HepG2 (cell line): ENCODE results near the gene TUBA4A. TPM values are rescaled to one million over a fixed set of nuclear protein-coding genes. Genes with fewer than 3 reads are reported as not detected.

Experiments
- GATAD2A ChIP-seq: IDR thresholded peaks from 2 replicates; pipeline ENCODE4 v1.6.1; 2016
- HDAC6 ChIP-seq: fragments of 200-600 bp; sonication (generic); IDR thresholded peaks from 2 replicates; pipeline ENCODE4 v1.7.0; 2017; ENCODE audit warnings: mild to moderate bottlenecking, antibody characterized with exemption, low read length, low read depth
- HOXA5 ChIP-seq: sonication (generic); formaldehyde crosslinking; IDR thresholded peaks from 2 replicates; pipeline ENCODE4 v1.4.0; 2020; ENCODE audit warnings: missing genetic modification reagents
- NFKBIZ ChIP-seq: IDR thresholded peaks from 2 replicates; pipeline ENCODE4 v1.6.1; 2018; ENCODE audit warnings: missing genetic modification reagents, missing compliant biosample characterization
- PAWR ChIP-seq: sonication (generic); formaldehyde crosslinking; IDR thresholded peaks from 2 replicates; pipeline ENCODE4 v1.4.0; 2020; ENCODE audit warnings: missing genetic modification reagents, mild to moderate bottlenecking, borderline replicate concordance
- RCOR2 ChIP-seq: IDR thresholded peaks from 2 replicates; pipeline ENCODE4 v1.6.1; 2016; ENCODE audit warnings: missing biosample characterization, missing genetic modification reagents
- SIX4 ChIP-seq: sonication (generic); formaldehyde crosslinking; IDR thresholded peaks from 2 replicates; pipeline ENCODE4 v1.4.0; 2020; ENCODE audit warnings: missing genetic modification reagents
- ZBTB7B ChIP-seq: sonication (generic); formaldehyde crosslinking; IDR thresholded peaks from 2 replicates; pipeline ENCODE4 v1.4.0; 2020; ENCODE audit warnings: missing genetic modification reagents
- ZFY ChIP-seq: sonication (generic); formaldehyde crosslinking; IDR thresholded peaks from 2 replicates; pipeline ENCODE4 v1.4.0; 2020; ENCODE audit warnings: missing genetic modification reagents
- ZKSCAN1 ChIP-seq: fragments of 150-350 bp; IDR thresholded peaks from 2 replicates; pipeline ENCODE4 v1.6.1; 2014; ENCODE audit warnings: low read length
- ZNF256 ChIP-seq: sonication (generic); formaldehyde crosslinking; conservative IDR thresholded peaks from 2 replicates; pipeline ENCODE4 v1.4.0; 2020; ENCODE audit warnings: missing genetic modification reagents
- ZNF263 ChIP-seq: sonication (generic); formaldehyde crosslinking; IDR thresholded peaks from 2 replicates; pipeline ENCODE4 v1.4.0; 2020; ENCODE audit warnings: missing genetic modification reagents
- ZNF3 ChIP-seq: IDR thresholded peaks from 2 replicates; pipeline ENCODE4 v1.7.0; 2017; ENCODE audit warnings: inconsistent platforms
- ZNF367 ChIP-seq: sonication (generic); formaldehyde crosslinking; IDR thresholded peaks from 2 replicates; pipeline ENCODE4 v1.4.0; 2020; ENCODE audit warnings: missing genetic modification reagents, borderline replicate concordance
- polyA plus RNA-seq, 8 experiments: library from polyadenylated mRNA; depleted of rRNA in 3 of 8; stranded (reverse) in 7 of 8; unstranded in 1 of 8; fragments of >200 nt; fragmentation: Illumina TruSeq in 4 of 8; extraction: Trizol in 4 of 8; gene quantifications; 2 replicates each; pipeline versions ENCODE4 v1.2.1 to v1.2.3, GENCODE V29; 2011 to 2016; ENCODE audit warnings: low read depth in 4 of 8, missing spikeins in 1 of 8, mixed read lengths in 1 of 8; ENCODE audit not compliant: insufficient read depth in 1 of 8
- total RNA-seq, 5 experiments: library from RNA; depleted of rRNA; stranded (reverse); fragments of >200 nt; fragmentation: Illumina TruSeq; extraction: Trizol; gene quantifications; 2 replicates each; pipeline ENCODE4 v1.2.3, GENCODE V29; 2016; ENCODE audit warnings: low read depth in 1 of 5
- TF ChIP-seq, protein P1 (sequence below): sonication (generic); formaldehyde crosslinking; IDR thresholded peaks from 2 replicates; pipeline ENCODE4 v1.8.0; 2022; ENCODE audit warnings: mild to moderate bottlenecking, missing genetic modification reagents
- TF ChIP-seq, protein P2 (sequence below): IDR thresholded peaks from 2 replicates; pipeline ENCODE4 v1.6.1; 2012; ENCODE audit warnings: inconsistent platforms
- TF ChIP-seq, protein P3 (sequence below): sonication (generic); formaldehyde crosslinking; IDR thresholded peaks from 2 replicates; pipeline ENCODE4 v1.4.0; 2020; ENCODE audit warnings: missing genetic modification reagents
- TF ChIP-seq, protein P4 (sequence below): sonication (generic); formaldehyde crosslinking; IDR thresholded peaks from 2 replicates; pipeline ENCODE4 v1.5.0; 2020; ENCODE audit warnings: mild to moderate bottlenecking, missing genetic modification reagents, borderline replicate concordance
- TF ChIP-seq, protein P5 (sequence below), 2 experiments: sonication (generic) in 1 of 2; formaldehyde crosslinking in 1 of 2; IDR thresholded peaks; 2 replicates each; pipeline versions ENCODE4 v1.5.1 to v1.6.1; 2011 to 2020; ENCODE audit warnings: borderline replicate concordance in 1 of 2, low read depth in 1 of 2, low read length in 1 of 2, mild to moderate bottlenecking in 1 of 2, missing genetic modification reagents in 1 of 2, moderate library complexity in 1 of 2
- TF ChIP-seq, protein P6 (sequence below): sonication (generic); formaldehyde crosslinking; IDR thresholded peaks from 2 replicates; pipeline ENCODE4 v1.4.0; 2020; ENCODE audit warnings: missing genetic modification reagents

The TUBA4A gene
- total and polyA plus RNA-seq, 2 of the 13 experiments (the other 11 are each of a cell fraction or from before 2014, with no cell fraction given): 1.3 to 12.7 TPM

DNA sequence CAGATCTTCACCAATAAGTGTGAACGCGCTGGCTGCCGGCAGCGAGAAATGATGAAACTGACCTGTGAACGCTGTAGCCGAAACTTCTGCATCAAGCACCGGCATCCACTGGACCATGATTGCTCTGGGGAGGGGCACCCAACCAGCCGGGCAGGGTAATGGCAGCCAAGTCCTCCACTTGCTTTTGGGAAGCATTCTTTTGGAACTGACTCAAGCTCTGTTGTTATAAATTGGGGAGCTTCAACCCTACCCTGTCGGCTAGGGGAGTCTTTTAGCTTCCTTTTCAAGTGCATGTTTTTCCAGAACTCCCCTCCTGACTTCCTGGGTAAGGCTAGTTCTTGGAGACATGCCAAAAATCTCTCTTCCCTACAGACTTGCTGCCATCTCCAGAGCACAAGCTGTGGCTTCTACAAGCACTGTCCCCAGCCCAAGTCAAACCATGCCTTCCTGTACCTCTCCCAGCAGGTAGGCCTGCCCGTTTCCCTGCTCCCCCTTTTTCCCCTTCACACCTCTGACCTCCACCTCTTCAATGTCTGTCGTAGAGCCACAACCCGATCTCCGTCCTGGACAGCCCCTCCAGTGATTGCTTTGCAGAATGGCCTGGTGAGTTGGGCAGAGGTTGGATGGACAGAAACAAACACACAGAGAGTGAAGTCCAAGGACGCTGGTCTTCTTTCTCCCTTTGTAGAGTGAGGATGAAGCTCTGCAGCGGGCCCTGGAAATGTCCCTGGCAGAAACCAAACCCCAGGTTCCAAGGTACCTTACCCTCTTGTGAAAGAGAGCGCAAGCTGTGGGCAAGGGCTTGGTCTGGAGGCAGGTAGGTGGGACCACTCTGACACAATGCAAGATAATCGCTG, 45.6 kb downstream of the TUBA4A start (continued):
- TF ChIP-seq ZNF3 (CRISPR knock-in tag) (no peak), HDAC6 (no peak), ZKSCAN1 (no peak), GATAD2A (CRISPR knock-in tag) (peak; percentile 96), HOXA5 (CRISPR knock-in tag) (peak; percentile 79; the same call in 1 of the 2 replicates), SIX4 (CRISPR knock-in tag) (no peak), RCOR2 (peak; percentile 57; the same call in 1 of the 2 replicates), PAWR (CRISPR knock-in tag) (no peak), NFKBIZ (no peak), ZBTB7B (CRISPR knock-in tag) (peak; percentile 87), ZNF367 (CRISPR knock-in tag) (no peak), ZNF263 (CRISPR knock-in tag) (no peak), ZNF256 (no peak), ZFY (CRISPR knock-in tag) (peak; percentile 49)
- TF ChIP-seq, protein P1, sequence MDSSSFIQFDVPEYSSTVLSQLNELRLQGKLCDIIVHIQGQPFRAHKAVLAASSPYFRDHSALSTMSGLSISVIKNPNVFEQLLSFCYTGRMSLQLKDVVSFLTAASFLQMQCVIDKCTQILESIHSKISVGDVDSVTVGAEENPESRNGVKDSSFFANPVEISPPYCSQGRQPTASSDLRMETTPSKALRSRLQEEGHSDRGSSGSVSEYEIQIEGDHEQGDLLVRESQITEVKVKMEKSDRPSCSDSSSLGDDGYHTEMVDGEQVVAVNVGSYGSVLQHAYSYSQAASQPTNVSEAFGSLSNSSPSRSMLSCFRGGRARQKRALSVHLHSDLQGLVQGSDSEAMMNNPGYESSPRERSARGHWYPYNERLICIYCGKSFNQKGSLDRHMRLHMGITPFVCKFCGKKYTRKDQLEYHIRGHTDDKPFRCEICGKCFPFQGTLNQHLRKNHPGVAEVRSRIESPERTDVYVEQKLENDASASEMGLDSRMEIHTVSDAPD (CRISPR knock-in tag): peak; percentile 74; the same call in 1 of the 2 replicates
- TF ChIP-seq, protein P2, sequence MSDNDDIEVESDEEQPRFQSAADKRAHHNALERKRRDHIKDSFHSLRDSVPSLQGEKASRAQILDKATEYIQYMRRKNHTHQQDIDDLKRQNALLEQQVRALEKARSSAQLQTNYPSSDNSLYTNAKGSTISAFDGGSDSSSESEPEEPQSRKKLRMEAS: peak; percentile 52; the same call in 1 of the 2 replicates
- TF ChIP-seq, protein P3, sequence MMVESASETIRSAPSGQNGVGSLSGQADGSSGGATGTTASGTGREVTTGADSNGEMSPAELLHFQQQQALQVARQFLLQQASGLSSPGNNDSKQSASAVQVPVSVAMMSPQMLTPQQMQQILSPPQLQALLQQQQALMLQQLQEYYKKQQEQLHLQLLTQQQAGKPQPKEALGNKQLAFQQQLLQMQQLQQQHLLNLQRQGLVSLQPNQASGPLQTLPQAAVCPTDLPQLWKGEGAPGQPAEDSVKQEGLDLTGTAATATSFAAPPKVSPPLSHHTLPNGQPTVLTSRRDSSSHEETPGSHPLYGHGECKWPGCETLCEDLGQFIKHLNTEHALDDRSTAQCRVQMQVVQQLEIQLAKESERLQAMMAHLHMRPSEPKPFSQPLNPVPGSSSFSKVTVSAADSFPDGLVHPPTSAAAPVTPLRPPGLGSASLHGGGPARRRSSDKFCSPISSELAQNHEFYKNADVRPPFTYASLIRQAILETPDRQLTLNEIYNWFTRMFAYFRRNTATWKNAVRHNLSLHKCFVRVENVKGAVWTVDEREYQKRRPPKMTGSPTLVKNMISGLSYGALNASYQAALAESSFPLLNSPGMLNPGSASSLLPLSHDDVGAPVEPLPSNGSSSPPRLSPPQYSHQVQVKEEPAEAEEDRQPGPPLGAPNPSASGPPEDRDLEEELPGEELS (CRISPR knock-in tag): peak; percentile 76
- TF ChIP-seq, protein P4, sequence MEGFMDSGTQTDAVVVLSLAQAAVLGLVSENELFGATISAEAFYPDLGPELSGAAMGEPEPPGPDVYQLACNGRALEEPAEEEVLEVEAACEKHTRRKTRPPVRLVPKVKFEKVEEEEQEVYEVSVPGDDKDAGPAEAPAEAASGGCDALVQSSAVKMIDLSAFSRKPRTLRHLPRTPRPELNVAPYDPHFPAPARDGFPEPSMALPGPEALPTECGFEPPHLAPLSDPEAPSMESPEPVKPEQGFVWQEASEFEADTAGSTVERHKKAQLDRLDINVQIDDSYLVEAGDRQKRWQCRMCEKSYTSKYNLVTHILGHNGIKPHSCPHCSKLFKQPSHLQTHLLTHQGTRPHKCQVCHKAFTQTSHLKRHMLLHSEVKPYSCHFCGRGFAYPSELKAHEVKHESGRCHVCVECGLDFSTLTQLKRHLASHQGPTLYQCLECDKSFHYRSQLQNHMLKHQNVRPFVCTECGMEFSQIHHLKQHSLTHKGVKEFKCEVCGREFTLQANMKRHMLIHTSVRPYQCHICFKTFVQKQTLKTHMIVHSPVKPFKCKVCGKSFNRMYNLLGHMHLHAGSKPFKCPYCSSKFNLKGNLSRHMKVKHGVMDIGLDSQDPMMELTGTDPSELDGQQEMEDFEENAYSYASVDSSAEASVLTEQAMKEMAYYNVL (CRISPR knock-in tag): no peak; the same call in 1 of the 2 replicates
- TF ChIP-seq, protein P5, sequence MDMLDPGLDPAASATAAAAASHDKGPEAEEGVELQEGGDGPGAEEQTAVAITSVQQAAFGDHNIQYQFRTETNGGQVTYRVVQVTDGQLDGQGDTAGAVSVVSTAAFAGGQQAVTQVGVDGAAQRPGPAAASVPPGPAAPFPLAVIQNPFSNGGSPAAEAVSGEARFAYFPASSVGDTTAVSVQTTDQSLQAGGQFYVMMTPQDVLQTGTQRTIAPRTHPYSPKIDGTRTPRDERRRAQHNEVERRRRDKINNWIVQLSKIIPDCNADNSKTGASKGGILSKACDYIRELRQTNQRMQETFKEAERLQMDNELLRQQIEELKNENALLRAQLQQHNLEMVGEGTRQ (IDR thresholded peaks at IDR 0.05; ENCODE audit: low read depth, low read length): no peak
- TF ChIP-seq, protein P5 (CRISPR knock-in tag; IDR thresholded peaks at IDR 0.05; ENCODE audit: borderline replicate concordance): no peak
- TF ChIP-seq, protein P6, sequence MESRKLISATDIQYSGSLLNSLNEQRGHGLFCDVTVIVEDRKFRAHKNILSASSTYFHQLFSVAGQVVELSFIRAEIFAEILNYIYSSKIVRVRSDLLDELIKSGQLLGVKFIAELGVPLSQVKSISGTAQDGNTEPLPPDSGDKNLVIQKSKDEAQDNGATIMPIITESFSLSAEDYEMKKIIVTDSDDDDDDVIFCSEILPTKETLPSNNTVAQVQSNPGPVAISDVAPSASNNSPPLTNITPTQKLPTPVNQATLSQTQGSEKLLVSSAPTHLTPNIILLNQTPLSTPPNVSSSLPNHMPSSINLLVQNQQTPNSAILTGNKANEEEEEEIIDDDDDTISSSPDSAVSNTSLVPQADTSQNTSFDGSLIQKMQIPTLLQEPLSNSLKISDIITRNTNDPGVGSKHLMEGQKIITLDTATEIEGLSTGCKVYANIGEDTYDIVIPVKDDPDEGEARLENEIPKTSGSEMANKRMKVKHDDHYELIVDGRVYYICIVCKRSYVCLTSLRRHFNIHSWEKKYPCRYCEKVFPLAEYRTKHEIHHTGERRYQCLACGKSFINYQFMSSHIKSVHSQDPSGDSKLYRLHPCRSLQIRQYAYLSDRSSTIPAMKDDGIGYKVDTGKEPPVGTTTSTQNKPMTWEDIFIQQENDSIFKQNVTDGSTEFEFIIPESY (CRISPR knock-in tag): no peak; the same call in none of the 2 replicates
